Stimulated activated effector memory CD8-positive, alpha-beta T cell treated with anti-CD3 and anti-CD28 coated beads, Interleukin-12 subunit alpha, Interleukin-12 subunit beta, amount 100 ng/mL, for 72 hours (primary cell): Measurements from ENCODE around the gene KCNH2.

Experiments
- ATAC-seq: fragments of 150-1000 bp; cut with Tn5 transposase; 2 replicates; pipeline ENCODE4 v1.10.0; 2021
- DNase-seq, 2 donors: peaks; one replicate each; pipeline ENCODE4 v3.0.0; 2021 to 2022; ENCODE audit warnings: low spot score in 2 of 2
- H3K27ac Mint-ChIP-seq: one replicate; pipeline ENCODE4 v1.8.0; 2022; ENCODE audit warnings: mild to moderate bottlenecking, mixed read lengths
- H3K36me3 Mint-ChIP-seq: one replicate; pipeline ENCODE4 v1.8.0; 2022; ENCODE audit warnings: mild to moderate bottlenecking, mixed read lengths
- H3K4me1 Mint-ChIP-seq: one replicate; pipeline ENCODE4 v1.8.0; 2022; ENCODE audit warnings: mixed read lengths
- H3K4me3 Mint-ChIP-seq: one replicate; pipeline ENCODE4 v1.8.0; 2022; ENCODE audit warnings: mild to moderate bottlenecking, mixed read lengths
- H3K9me3 Mint-ChIP-seq: one replicate; pipeline ENCODE4 v1.8.0; 2022; ENCODE audit warnings: mixed read lengths

KCNH2 gene

DNA sequence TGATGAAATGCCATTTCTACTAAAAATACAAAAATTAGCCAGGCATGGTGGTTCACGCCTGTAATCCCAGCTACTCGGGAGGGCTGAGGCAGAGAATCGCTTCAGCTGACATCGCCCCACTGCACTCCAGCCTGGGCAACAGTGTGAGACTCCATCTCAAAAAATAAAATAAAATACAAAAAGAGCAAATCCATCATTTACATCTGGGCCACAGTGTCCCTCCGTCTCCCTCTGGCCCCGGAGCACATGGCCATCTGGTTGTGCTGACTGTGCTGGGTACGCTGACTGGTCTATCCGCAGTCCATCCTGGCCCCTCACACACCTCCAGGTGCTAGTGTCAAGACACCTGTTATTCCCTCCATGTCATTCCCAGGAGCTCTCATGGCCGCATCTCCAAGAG, 42.1 kb downstream of the KCNH2 start:
- Mint-ChIP-seq H3K4me3 (no peak overlapping the region), H3K27ac (no peak overlapping the region), H3K36me3 (no peaks in the 10 kb centered on the region), H3K9me3 (no peaks in the 10 kb centered on the region), H3K4me1 (peaks cover 22% of the 10 kb centered on the region)
- ATAC-seq (no peak), DNase-seq (no peak)

- Mint-ChIP-seq H3K4me1 (peaks cover 22% of the 10 kb centered on the region), H3K27ac (no peak overlapping the region), H3K4me3 (no peak overlapping the region), H3K9me3 (no peaks in the 10 kb centered on the region), H3K36me3 (no peaks in the 10 kb centered on the region)
- DNase-seq (no peak), ATAC-seq (no peak)
These were observed 43.0 kb downstream of the KCNH2 start for GRCh38 chr7:150935149-150935548.

DNA sequence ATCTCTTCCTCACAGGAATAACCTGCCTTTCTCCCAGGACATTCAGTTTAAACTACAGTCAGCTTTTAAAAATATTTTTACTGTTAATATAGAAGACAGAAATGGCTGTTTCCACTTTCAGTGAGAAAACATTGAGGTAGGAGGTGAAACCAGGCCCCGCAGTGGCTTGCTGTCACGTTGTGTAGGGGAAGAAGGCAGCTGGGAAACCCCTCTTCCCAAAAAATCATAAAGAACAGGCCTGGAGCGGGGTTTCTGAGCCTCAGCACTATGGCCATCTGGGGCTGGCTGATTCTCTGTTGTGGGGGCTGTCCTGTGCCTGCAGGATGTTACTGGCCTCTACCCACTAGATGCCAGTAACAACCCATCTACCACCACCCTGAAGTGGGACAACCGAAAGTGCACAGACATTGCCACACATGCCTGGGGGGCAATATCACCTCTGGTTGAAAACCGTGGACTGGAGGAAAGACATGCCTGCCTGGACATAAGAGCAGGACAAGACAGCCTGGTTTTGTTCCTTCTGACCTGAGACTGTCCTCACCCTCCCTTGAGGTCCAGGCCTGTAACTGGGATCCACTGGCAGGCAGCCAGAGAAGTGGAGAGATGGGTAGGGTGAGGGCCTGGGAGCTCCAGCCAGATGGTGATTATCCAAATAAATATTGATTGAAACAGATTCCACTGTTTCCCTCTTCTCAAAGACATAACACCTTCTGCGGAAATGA, 43.9 kb downstream of the KCNH2 start:
- no peak for DNase-seq
- H3K4me1 Mint-ChIP-seq, result peaks cover 19% of the 10 kb centered on the region
- no peak overlapping the region for H3K27ac Mint-ChIP-seq
- ATAC-seq, result no peak
- H3K36me3 Mint-ChIP-seq, result no peaks in the 10 kb centered on the region
- no peaks in the 10 kb centered on the region for H3K9me3 Mint-ChIP-seq
- H3K4me3 Mint-ChIP-seq, result no peak overlapping the region

- no peak for DNase-seq
- H3K4me1 Mint-ChIP-seq, result peaks cover 6% of the 10 kb centered on the region
- no peak overlapping the region for H3K4me3 Mint-ChIP-seq
- H3K9me3 Mint-ChIP-seq, result no peaks in the 10 kb centered on the region
- no peaks in the 10 kb centered on the region for H3K36me3 Mint-ChIP-seq
- H3K27ac Mint-ChIP-seq, result no peak overlapping the region
- peak; percentile 66 for ATAC-seq
These were observed 46.8 kb downstream of the KCNH2 start for GRCh38 chr7:150931199-150931869.

GRCh38 chr7:150928541-150928940, 49.6 kb downstream of the KCNH2 start:
- ATAC-seq (no peak), DNase-seq (no peak)
- H3K36me3 Mint-ChIP-seq, result no peaks in the 10 kb centered on the region
- no peak overlapping the region for H3K27ac Mint-ChIP-seq
- H3K9me3 Mint-ChIP-seq, result no peaks in the 10 kb centered on the region
- H3K4me3 Mint-ChIP-seq, result no peak overlapping the region
- peaks cover 13% of the 10 kb centered on the region for H3K4me1 Mint-ChIP-seq

GRCh38 chr7:150927956-150928344, 50.2 kb downstream of the KCNH2 start:
- H3K9me3 Mint-ChIP-seq, result no peaks in the 10 kb centered on the region
- H3K4me1 Mint-ChIP-seq, result peaks cover 13% of the 10 kb centered on the region
- H3K27ac Mint-ChIP-seq, result no peak overlapping the region
- ATAC-seq (peak; percentile 58), DNase-seq (no peak)
- no peak overlapping the region for H3K4me3 Mint-ChIP-seq
- H3K36me3 Mint-ChIP-seq, result no peaks in the 10 kb centered on the region

DNA sequence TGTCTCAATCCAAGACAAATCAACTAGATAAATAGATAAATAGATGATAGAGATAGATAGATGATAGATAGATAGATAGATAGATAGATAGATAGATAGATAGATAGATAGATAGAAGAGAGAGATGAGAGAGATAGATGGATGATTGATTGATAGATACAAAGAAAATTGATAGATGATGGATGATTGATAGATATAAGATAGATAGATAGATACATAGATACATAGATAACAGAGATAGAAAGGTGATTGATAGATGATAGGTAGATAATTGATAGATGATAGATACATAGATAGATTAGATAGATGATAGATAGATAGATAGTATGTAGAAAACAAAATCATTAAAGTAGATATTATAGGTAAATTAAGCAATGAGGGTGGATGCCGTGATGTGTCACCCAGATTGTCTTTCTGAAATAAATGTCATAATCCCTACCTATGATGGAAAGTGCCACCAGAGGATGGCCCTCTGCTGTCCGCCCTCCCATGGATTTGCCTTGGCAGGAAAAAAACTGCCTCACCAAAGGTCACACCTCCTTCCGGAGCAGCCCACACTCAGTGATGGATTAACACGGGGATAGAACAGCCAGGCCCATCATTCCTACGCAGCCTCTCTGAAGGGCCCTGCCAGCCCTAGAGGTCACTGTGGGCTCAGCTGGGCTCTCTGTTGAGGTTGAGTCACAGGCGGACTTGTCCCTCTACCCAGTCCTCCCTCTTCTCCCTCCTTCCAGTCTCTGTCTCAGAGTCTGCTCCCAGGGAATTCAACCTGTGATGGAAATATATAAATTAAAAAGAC, 50.8 kb downstream of the KCNH2 start:
- Mint-ChIP-seq H3K36me3 (no peaks in the 10 kb centered on the region), H3K4me1 (peaks cover 18% of the 10 kb centered on the region), H3K4me3 (no peak overlapping the region), H3K9me3 (no peaks in the 10 kb centered on the region), H3K27ac (no peak overlapping the region)
- DNase-seq, result no peak
- no peak for ATAC-seq

DNA sequence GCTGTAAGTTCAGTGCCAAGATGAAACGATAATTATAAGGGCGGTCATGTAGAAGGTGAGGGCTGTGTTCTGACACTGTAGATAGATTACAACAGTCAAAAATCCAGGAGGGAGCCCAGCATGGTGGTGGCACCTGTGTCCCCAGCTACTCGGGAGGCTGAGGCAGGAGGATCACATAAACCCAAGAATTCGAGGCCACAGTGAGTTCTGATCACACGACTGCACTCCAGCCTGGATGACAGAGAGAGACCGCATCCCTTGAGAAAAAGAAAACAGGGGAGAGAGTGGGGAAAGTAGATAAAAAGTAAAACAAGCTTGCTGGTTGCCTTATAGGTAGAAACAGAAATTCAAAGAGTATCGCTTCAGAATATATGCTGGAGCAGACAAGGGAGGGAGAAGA, 52.1 kb downstream of the KCNH2 start:
- no peaks in the 10 kb centered on the region for H3K36me3 Mint-ChIP-seq
- no peak overlapping the region for H3K27ac Mint-ChIP-seq
- DNase-seq, result no peak
- no peak for ATAC-seq
- H3K4me1 Mint-ChIP-seq, result peaks cover 13% of the 10 kb centered on the region
- no peak overlapping the region for H3K4me3 Mint-ChIP-seq
- H3K9me3 Mint-ChIP-seq, result no peaks in the 10 kb centered on the region

GRCh38 chr7:150924369-150924781, 53.7 kb downstream of the KCNH2 start:
- Mint-ChIP-seq H3K36me3 (no peaks in the 10 kb centered on the region), H3K4me1 (peaks cover 13% of the 10 kb centered on the region), H3K9me3 (no peaks in the 10 kb centered on the region), H3K4me3 (no peak overlapping the region), H3K27ac (no peak overlapping the region)
- DNase-seq, result no peak
- ATAC-seq, result no peak

DNA sequence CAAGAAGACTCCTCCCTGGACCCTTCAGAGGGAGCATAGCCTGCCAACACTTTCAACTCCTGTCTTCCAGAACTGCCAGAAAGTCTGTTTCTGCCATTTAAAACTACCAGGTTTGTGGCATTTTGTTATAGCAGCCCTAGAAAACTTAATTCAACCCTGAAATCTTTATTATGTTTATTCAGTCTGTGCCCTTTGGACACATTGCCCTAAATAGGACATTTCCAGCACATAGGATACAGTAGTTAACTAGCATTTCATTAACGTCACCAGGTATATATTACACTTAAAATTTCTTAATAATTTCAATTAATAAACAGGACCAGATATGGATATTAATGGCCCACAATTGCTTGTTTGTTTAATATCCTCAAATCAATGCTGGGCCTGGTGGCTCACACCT, 54.3 kb downstream of the KCNH2 start:
- no peak for DNase-seq
- no peak overlapping the region for H3K4me3 Mint-ChIP-seq
- no peaks in the 10 kb centered on the region for H3K36me3 Mint-ChIP-seq
- H3K4me1 Mint-ChIP-seq, result peaks cover 13% of the 10 kb centered on the region
- no peak overlapping the region for H3K27ac Mint-ChIP-seq
- ATAC-seq, result no peak
- H3K9me3 Mint-ChIP-seq, result no peaks in the 10 kb centered on the region

DNA sequence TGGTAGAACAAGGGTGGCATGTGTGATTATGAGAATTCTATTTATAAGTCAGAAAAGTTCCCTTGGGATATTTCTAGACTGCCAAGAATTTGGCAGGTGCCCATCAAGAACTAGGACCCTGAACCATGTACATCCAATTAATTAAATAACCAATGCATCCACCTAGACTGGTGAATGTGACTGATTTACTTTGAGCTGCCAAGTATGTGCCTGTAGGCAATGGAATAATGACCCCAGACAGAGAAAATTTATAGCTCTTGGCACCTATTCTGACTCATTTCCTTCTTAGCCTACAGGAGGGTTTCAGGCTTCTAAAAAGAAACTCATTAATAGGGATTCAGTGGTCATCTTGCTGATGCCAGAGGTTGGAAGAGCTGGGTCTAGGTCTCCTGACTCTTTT, 54.9 kb downstream of the KCNH2 start:
- H3K36me3 Mint-ChIP-seq, result no peaks in the 10 kb centered on the region
- no peak for DNase-seq
- no peak for ATAC-seq

DNA sequence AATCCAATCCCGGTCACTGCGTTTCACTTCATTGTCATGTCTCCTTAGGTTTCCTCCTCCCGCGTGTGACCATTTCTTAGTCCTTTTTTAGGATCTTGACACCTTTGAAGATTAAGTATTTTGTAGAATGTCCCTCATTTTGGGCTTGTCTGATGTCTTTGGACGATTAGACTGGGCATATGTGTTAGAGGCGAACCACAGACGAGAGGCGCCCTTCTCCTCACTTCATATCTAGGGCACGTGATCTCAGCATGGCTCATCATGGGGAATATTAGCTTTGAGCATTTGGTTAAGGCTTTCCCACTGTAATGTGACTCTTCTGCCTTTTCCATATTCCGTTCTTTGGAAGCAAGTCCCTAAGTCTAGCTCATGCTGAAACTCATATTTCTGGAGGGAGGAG, 59.0 kb downstream of the KCNH2 start:
- Mint-ChIP-seq H3K27ac (no peak overlapping the region), H3K9me3 (no peaks in the 10 kb centered on the region), H3K4me3 (no peak overlapping the region), H3K4me1 (peaks cover 8% of the 10 kb centered on the region), H3K36me3 (no peaks in the 10 kb centered on the region)
- DNase-seq (no peak), ATAC-seq (no peak)

More for the DNA sequence above, 54.9 kb downstream of the KCNH2 start:
- H3K4me3 Mint-ChIP-seq, result no peak overlapping the region
- no peak overlapping the region for H3K27ac Mint-ChIP-seq
- peaks cover 13% of the 10 kb centered on the region for H3K4me1 Mint-ChIP-seq
- H3K9me3 Mint-ChIP-seq, result no peaks in the 10 kb centered on the region

GRCh38 chr7:150918378-150918777, 59.7 kb downstream of the KCNH2 start:
- Mint-ChIP-seq H3K4me3 (no peak overlapping the region), H3K4me1 (peaks cover 6% of the 10 kb centered on the region), H3K27ac (no peak overlapping the region), H3K9me3 (no peaks in the 10 kb centered on the region), H3K36me3 (no peaks in the 10 kb centered on the region)
- ATAC-seq (no peak), DNase-seq (no peak)

- H3K4me3 Mint-ChIP-seq, result no peak overlapping the region
- no peaks in the 10 kb centered on the region for H3K36me3 Mint-ChIP-seq
- H3K4me1 Mint-ChIP-seq, result peaks cover 6% of the 10 kb centered on the region
- no peak overlapping the region for H3K27ac Mint-ChIP-seq
- ATAC-seq, result no peak
- no peaks in the 10 kb centered on the region for H3K9me3 Mint-ChIP-seq
- DNase-seq, result no peak
These were observed 60.2 kb downstream of the KCNH2 start for GRCh38 chr7:150917969-150918368.

- H3K4me1 Mint-ChIP-seq, result no peaks in the 10 kb centered on the region
- ATAC-seq (no peak), DNase-seq (no peak)
- no peak overlapping the region for H3K4me3 Mint-ChIP-seq
- no peaks in the 10 kb centered on the region for H3K36me3 Mint-ChIP-seq
- H3K27ac Mint-ChIP-seq, result no peak overlapping the region
- no peaks in the 10 kb centered on the region for H3K9me3 Mint-ChIP-seq
These were observed 61.5 kb downstream of the KCNH2 start for GRCh38 chr7:150916670-150917069.

GRCh38 chr7:150914966-150915365, 63.2 kb downstream of the KCNH2 start:
- ATAC-seq, result no peak
- H3K4me1 Mint-ChIP-seq, result peaks cover 11% of the 10 kb centered on the region
- no peak for DNase-seq

More at GRCh38 chr7:150914966-150915365, 63.2 kb downstream of the KCNH2 start:
- Mint-ChIP-seq H3K36me3 (no peaks in the 10 kb centered on the region), H3K9me3 (no peaks in the 10 kb centered on the region), H3K27ac (no peak overlapping the region), H3K4me3 (no peak overlapping the region)
